ENCODE measurements around the gene HRK.

HRK gene

GRCh38 chr12:116827432-116827831 is 53.8 kb downstream of the HRK start:
- Histone ChIP-seq H3K4me1 (ENCODE audit: low read length) (no peaks in the 10 kb centered on the region), H3K36me3 (replicated peaks; ENCODE audit: low read depth, low read length) (peaks cover 3% of the 10 kb centered on the region), H3K27ac (ENCODE audit: low read length) (no peak overlapping the region), H3K27me3 (ENCODE audit: low read depth, low read length) (no peaks in the 10 kb centered on the region), H3K79me2 (ENCODE audit: low read length) (no peaks in the 10 kb centered on the region), H2AFZ (ENCODE audit: low read depth, low read length) (no peak overlapping the region), H3K4me2 (ENCODE audit: low read length) (no peak overlapping the region), H4K20me1 (ENCODE audit: insufficient read depth, low read length) (no peaks in the 10 kb centered on the region), H3K9me3 (ENCODE audit: insufficient read depth, low read length) (no peaks in the 10 kb centered on the region), H3K4me3 (ENCODE audit: low read length) (no peak overlapping the region), H3K9ac (ENCODE audit: low read length) (no peak overlapping the region)
- no peak for TF ChIP-seq CTCF (IDR thresholded peaks at IDR 0.05; ENCODE audit: low read depth, low read length)
- TF ChIP-seq EZH2phosphoT487 (IDR thresholded peaks at IDR 0.05; ENCODE audit: low read depth), result no peak

GRCh38 chr12:116821291-116821690 is 60.0 kb downstream of the HRK start:
- Histone ChIP-seq H3K4me3 (ENCODE audit: low read length) (no peak overlapping the region), H3K27ac (ENCODE audit: low read length) (no peak overlapping the region), H4K20me1 (ENCODE audit: insufficient read depth, low read length) (no peaks in the 10 kb centered on the region), H3K4me2 (ENCODE audit: low read length) (no peak overlapping the region), H2AFZ (ENCODE audit: low read depth, low read length) (no peak overlapping the region), H3K27me3 (ENCODE audit: low read depth, low read length) (no peaks in the 10 kb centered on the region), H3K9me3 (ENCODE audit: insufficient read depth, low read length) (no peaks in the 10 kb centered on the region), H3K9ac (ENCODE audit: low read length) (no peak overlapping the region), H3K4me1 (ENCODE audit: low read length) (peaks cover 9% of the 10 kb centered on the region), H3K36me3 (replicated peaks; ENCODE audit: low read depth, low read length) (peaks cover 3% of the 10 kb centered on the region), H3K79me2 (ENCODE audit: low read length) (no peaks in the 10 kb centered on the region)
- no peak for TF ChIP-seq CTCF (IDR thresholded peaks at IDR 0.05; ENCODE audit: low read depth, low read length)
- no peak for TF ChIP-seq EZH2phosphoT487 (IDR thresholded peaks at IDR 0.05; ENCODE audit: low read depth)

- Histone ChIP-seq H3K36me3 (replicated peaks; ENCODE audit: low read depth, low read length) (peaks cover 3% of the 10 kb centered on the region), H3K9me3 (ENCODE audit: insufficient read depth, low read length) (no peaks in the 10 kb centered on the region), H3K4me1 (ENCODE audit: low read length) (peaks cover 9% of the 10 kb centered on the region), H3K27ac (ENCODE audit: low read length) (no peak overlapping the region), H2AFZ (ENCODE audit: low read depth, low read length) (no peak overlapping the region), H3K79me2 (ENCODE audit: low read length) (no peaks in the 10 kb centered on the region), H3K4me3 (ENCODE audit: low read length) (peak overlapping the region; percentile 93; the same call in 1 of the 2 replicates), H3K9ac (ENCODE audit: low read length) (no peak overlapping the region), H4K20me1 (ENCODE audit: insufficient read depth, low read length) (no peaks in the 10 kb centered on the region), H3K4me2 (ENCODE audit: low read length) (peak overlapping the region; percentile 98), H3K27me3 (ENCODE audit: low read depth, low read length) (no peaks in the 10 kb centered on the region)
- no peak for TF ChIP-seq CTCF (IDR thresholded peaks at IDR 0.05; ENCODE audit: low read depth, low read length)
- TF ChIP-seq EZH2phosphoT487 (IDR thresholded peaks at IDR 0.05; ENCODE audit: low read depth), result no peak
These were observed 61.1 kb downstream of the HRK start for GRCh38 chr12:116820064-116820656.

DNA sequence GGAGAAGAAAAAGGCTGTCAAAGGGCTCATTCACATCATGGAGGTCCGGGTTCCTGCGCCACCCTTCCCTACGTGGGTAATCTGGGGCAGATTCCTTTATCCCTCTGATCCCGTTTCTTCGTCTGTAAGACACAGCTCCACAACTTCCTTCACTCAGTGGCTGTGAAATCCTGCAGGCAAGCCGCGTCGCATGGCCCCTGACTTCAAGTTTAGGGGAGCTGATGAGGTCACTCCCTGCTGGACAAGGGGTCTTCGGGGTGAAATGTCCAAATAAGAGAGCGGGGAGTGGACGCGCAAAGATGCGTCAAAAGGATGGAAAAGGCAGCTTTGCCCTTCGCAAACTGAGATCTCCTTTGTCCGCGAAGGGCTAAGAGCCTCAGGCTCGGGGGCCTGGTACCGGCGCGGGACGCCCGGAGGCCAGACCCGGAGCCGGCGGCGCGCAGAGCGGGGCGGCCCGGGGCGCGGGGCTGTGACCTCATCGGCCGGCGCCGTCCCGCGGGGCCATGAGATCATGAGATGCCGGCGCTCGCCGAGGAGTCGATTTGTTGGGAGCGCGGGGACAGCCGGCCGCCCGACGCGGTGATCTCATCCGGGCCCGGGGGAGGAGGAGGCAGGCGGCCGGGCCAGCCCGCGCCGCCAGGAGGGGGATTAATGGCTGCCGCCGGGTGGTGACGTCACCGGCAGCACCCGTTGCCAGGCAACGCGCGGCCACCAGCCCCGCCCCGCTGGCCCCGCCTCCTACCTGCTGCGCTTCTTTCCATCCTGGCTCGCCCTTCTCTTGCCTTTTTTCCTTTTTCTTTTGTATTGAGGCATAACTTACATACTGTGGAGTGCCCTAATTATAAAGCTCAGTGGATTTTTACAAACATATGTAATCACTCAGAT is 62.1 kb downstream of the HRK start:
- H4K20me1 ChIP-seq (ENCODE audit: insufficient read depth, low read length), result no peaks in the 10 kb centered on the region
- H3K79me2 ChIP-seq (ENCODE audit: low read length), result no peaks in the 10 kb centered on the region
- TF ChIP-seq CTCF (IDR thresholded peaks at IDR 0.05; ENCODE audit: low read depth, low read length) (no peak), EZH2phosphoT487 (IDR thresholded peaks at IDR 0.05; ENCODE audit: low read depth) (no peak)
- peaks cover 9% of the 10 kb centered on the region for H3K4me1 ChIP-seq (ENCODE audit: low read length)
- no peaks in the 10 kb centered on the region for H3K9me3 ChIP-seq (ENCODE audit: insufficient read depth, low read length)
- H3K27ac ChIP-seq (ENCODE audit: low read length), result peak overlapping the region; percentile 56
- H3K36me3 ChIP-seq (replicated peaks; ENCODE audit: low read depth, low read length), result no peaks in the 10 kb centered on the region
- H3K27me3 ChIP-seq (ENCODE audit: low read depth, low read length), result no peaks in the 10 kb centered on the region
- H3K9ac ChIP-seq (ENCODE audit: low read length), result peak overlapping the region; percentile 83
- H3K4me2 ChIP-seq (ENCODE audit: low read length), result peak overlapping the region; percentile 98
- H2AFZ ChIP-seq (ENCODE audit: low read depth, low read length), result peak overlapping the region; percentile 99
- H3K4me3 ChIP-seq (ENCODE audit: low read length), result peak overlapping the region; percentile 93
